GM21360 (cell line): ENCODE data around the gene HNF1A.

Experiments
- ATAC-seq: cut with Tn5 transposase; IDR thresholded peaks from one replicate; pipeline ENCODE4 v1.9.1; 2021; ENCODE audit warnings: mild to moderate bottlenecking, moderate library complexity; ENCODE audit not compliant: unreplicated experiment

The HNF1A gene

GRCh38 chr12:121009741-121010140 lies 31.4 kb downstream of the HNF1A start:
- ATAC-seq, result no peak

GRCh38 chr12:121010860-121011259 lies 32.5 kb downstream of the HNF1A start:
- ATAC-seq, result no peak

GRCh38 chr12:121011820-121012219 lies 33.5 kb downstream of the HNF1A start:
- no peak for ATAC-seq

- ATAC-seq, result no peak
Measured at GRCh38 chr12:121013715-121014114, 35.4 kb downstream of the HNF1A start.

- peak; percentile 91 for ATAC-seq
Measured at GRCh38 chr12:121015825-121016766, 37.8 kb downstream of the HNF1A start, which contains the start of gene C12orf43. C12orf43 (minus strand) TSS chr12:121016487; CDS start chr12:121016474, 13 bp downstream.

GRCh38 chr12:121017966-121018491 lies 39.7 kb downstream of the HNF1A start:
- no peak for ATAC-seq

GRCh38 chr12:121018860-121019617 lies 40.7 kb downstream of the HNF1A start:
- ATAC-seq, result no peak

GRCh38 chr12:121021754-121022153 lies 43.4 kb downstream of the HNF1A start:
- no peak for ATAC-seq

GRCh38 chr12:121022713-121023112 lies 44.4 kb downstream of the HNF1A start:
- ATAC-seq, result no peak

- ATAC-seq, result no peak
Measured at GRCh38 chr12:121023799-121024198, 45.5 kb downstream of the HNF1A start.

- no peak for ATAC-seq
Measured at GRCh38 chr12:121025442-121026226, 47.3 kb downstream of the HNF1A start.

GRCh38 chr12:121026274-121027045 lies 48.1 kb downstream of the HNF1A start:
- no peak for ATAC-seq

- ATAC-seq, result no peak
Measured at GRCh38 chr12:121030576-121031212, 52.4 kb downstream of the HNF1A start.

- no peak for ATAC-seq
Measured at GRCh38 chr12:121033625-121034349, 55.4 kb downstream of the HNF1A start.

GRCh38 chr12:121034616-121035305 lies 56.4 kb downstream of the HNF1A start:
- ATAC-seq, result no peak

- ATAC-seq, result no peak
Measured at GRCh38 chr12:121036810-121037326, 58.5 kb downstream of the HNF1A start.

- no peak for ATAC-seq
Measured at GRCh38 chr12:121038861-121039668, 60.7 kb downstream of the HNF1A start, which contains the start of gene OASL. OASL (minus strand) TSS chr12:121039246; CDS start chr12:121038971, 275 bp downstream.
